Activated CD8-positive, alpha-beta memory T cell treated with anti-CD3 and anti-CD28 coated beads, Interleukin-2, amount 50 U/mL, for 1 hour (primary cell): ENCODE data around the gene MSI1.

ENCODE experiments used
- DNase-seq: peaks from one replicate; pipeline ENCODE4 v3.0.0-alpha.2; 2020; ENCODE audit errors: extremely low read depth

Gene MSI1

GRCh38 chr12:120368789-120369602 is at the start of gene MSI1:
MSI1 (minus strand) TSS chr12:120369164; CDS start chr12:120369091, 73 bp downstream.
- no peak for DNase-seq

- DNase-seq, result no peak
Observed at GRCh38 chr12:120417917-120418580, 49.1 kb upstream of the MSI1 start.

GRCh38 chr12:120416490-120417216 is 47.7 kb upstream of the MSI1 start:
- DNase-seq, result no peak

- no peak for DNase-seq
Observed at GRCh38 chr12:120413901-120414695, 45.1 kb upstream of the MSI1 start.

- no peak for DNase-seq
Observed at GRCh38 chr12:120412421-120412820, 43.5 kb upstream of the MSI1 start.

GRCh38 chr12:120408771-120409170 is 39.8 kb upstream of the MSI1 start:
- no peak for DNase-seq

- no peak for DNase-seq
Observed at GRCh38 chr12:120406553-120406952, 37.6 kb upstream of the MSI1 start.

- DNase-seq, result no peak
Observed at GRCh38 chr12:120406069-120406468, 37.1 kb upstream of the MSI1 start.

- DNase-seq, result no peak
Observed at GRCh38 chr12:120404271-120404670, 35.3 kb upstream of the MSI1 start.

- DNase-seq, result no peak
Observed at GRCh38 chr12:120403869-120404268, 34.9 kb upstream of the MSI1 start.

- DNase-seq, result no peak
Observed at GRCh38 chr12:120402217-120402616, 33.3 kb upstream of the MSI1 start.

- no peak for DNase-seq
Observed at GRCh38 chr12:120399531-120399930, 30.6 kb upstream of the MSI1 start.

- no peak for DNase-seq
Observed at GRCh38 chr12:120397824-120398540, 29.0 kb upstream of the MSI1 start.

- DNase-seq, result no peak
Observed at GRCh38 chr12:120394483-120395367, 25.8 kb upstream of the MSI1 start.

GRCh38 chr12:120390540-120391120 is 21.7 kb upstream of the MSI1 start:
- DNase-seq, result no peak

- no peak for DNase-seq
Observed at GRCh38 chr12:120388691-120389481, 19.9 kb upstream of the MSI1 start.

GRCh38 chr12:120381752-120382419 is 12.9 kb upstream of the MSI1 start:
- DNase-seq, result no peak

- no peak for DNase-seq
Observed at GRCh38 chr12:120378036-120378435, 9.1 kb upstream of the MSI1 start.
